ENCODE measurements around the gene EFCAB14. TPM values are rescaled to one million over a fixed set of nuclear protein-coding genes. Genes with fewer than 3 reads are reported as not detected.

Gene EFCAB14
- total RNA-seq, 1 experiment from 2014 or later: 86.8 TPM

DNA sequence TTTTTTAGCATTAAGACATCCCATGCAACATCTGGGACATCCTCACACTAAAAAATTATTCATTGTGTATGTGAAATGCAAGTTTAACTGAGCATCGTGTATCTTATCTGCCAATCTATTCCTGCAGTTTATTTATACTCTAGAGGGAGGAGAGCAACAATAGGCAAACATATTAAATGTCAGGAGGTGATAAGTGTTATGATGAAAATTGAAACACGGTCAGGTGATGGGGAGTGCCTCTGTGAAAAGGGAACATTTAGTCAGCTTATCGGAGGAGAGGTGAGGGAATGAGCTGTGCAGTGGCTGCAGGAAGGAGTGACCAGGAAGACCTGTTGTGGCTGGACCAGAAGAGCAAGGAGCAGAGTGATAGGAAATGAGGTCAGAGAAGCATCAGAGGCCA is 775 bp upstream of the EFCAB14 start:
- no peak for DNase-seq (ENCODE audit: low read depth, low spot score)
- POLR2A ChIA-PET: no interaction called here
- H3K27ac ChIP-seq (ENCODE audit: low read length): peak overlapping the region; percentile 88

DNA sequence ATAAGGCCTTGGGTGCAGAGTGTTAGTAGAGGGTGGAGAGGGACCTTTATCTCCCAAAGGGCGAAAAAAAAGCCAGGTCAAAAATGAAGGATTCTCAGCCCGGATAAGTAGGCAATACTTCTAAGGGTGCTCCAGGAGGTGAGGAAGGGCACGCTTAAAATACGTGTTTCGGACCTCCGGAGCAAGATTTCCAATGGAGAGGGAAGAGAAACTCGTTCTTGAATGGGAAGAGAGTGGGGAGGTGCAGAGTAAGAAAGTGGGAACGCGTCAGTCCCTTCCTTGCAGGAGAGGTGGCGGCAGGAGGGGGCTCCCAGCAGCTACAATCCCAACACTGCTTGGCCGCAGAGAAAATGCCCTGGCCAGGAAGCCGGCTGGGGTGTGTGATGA is 581 bp downstream of the EFCAB14 start:
- in situ Hi-C loops (cut with HindIII; ENCODE audit: low pct_unique_long_range_greater_than_20kb, low sequenced_read_pairs): no loop called here
- no TSS peak for BruUV-seq (replicated peaks)
- TF ChIP-seq POLR2AphosphoS5 (IDR thresholded peaks at IDR 0.05; ENCODE audit: low read depth, low read length): no peak
- no peak for TF ChIP-seq SIN3A (IDR thresholded peaks at IDR 0.05; ENCODE audit: borderline replicate concordance, insufficient read depth, low read depth, low read length)
- TF ChIP-seq, protein P1, sequence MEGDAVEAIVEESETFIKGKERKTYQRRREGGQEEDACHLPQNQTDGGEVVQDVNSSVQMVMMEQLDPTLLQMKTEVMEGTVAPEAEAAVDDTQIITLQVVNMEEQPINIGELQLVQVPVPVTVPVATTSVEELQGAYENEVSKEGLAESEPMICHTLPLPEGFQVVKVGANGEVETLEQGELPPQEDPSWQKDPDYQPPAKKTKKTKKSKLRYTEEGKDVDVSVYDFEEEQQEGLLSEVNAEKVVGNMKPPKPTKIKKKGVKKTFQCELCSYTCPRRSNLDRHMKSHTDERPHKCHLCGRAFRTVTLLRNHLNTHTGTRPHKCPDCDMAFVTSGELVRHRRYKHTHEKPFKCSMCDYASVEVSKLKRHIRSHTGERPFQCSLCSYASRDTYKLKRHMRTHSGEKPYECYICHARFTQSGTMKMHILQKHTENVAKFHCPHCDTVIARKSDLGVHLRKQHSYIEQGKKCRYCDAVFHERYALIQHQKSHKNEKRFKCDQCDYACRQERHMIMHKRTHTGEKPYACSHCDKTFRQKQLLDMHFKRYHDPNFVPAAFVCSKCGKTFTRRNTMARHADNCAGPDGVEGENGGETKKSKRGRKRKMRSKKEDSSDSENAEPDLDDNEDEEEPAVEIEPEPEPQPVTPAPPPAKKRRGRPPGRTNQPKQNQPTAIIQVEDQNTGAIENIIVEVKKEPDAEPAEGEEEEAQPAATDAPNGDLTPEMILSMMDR (IDR thresholded peaks at IDR 0.05): no peak
- no peak for TF ChIP-seq TCF7L2 (IDR thresholded peaks at IDR 0.05; ENCODE audit: low read depth, low read length)
- TF ChIP-seq, protein P2, sequence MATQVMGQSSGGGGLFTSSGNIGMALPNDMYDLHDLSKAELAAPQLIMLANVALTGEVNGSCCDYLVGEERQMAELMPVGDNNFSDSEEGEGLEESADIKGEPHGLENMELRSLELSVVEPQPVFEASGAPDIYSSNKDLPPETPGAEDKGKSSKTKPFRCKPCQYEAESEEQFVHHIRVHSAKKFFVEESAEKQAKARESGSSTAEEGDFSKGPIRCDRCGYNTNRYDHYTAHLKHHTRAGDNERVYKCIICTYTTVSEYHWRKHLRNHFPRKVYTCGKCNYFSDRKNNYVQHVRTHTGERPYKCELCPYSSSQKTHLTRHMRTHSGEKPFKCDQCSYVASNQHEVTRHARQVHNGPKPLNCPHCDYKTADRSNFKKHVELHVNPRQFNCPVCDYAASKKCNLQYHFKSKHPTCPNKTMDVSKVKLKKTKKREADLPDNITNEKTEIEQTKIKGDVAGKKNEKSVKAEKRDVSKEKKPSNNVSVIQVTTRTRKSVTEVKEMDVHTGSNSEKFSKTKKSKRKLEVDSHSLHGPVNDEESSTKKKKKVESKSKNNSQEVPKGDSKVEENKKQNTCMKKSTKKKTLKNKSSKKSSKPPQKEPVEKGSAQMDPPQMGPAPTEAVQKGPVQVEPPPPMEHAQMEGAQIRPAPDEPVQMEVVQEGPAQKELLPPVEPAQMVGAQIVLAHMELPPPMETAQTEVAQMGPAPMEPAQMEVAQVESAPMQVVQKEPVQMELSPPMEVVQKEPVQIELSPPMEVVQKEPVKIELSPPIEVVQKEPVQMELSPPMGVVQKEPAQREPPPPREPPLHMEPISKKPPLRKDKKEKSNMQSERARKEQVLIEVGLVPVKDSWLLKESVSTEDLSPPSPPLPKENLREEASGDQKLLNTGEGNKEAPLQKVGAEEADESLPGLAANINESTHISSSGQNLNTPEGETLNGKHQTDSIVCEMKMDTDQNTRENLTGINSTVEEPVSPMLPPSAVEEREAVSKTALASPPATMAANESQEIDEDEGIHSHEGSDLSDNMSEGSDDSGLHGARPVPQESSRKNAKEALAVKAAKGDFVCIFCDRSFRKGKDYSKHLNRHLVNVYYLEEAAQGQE (IDR thresholded peaks at IDR 0.05; ENCODE audit: insufficient read depth in 1 of 2, low read depth in 2 of 2, low read length in 1 of 2): no peak
- ATAC-seq (peak; percentile 31), DNase-seq (ENCODE audit: low read depth, low spot score) (no peak)
- peak overlapping the region; percentile 89 to 96 for H3K4me3 ChIP-seq (ENCODE audit: low read depth in 2 of 2, low read length in 2 of 2)
- intact Hi-C loops (cut with micrococcal nuclease; ENCODE audit: unreplicated experiment): no loop called here
- H3K4me1 ChIP-seq (ENCODE audit: control insufficient read depth, insufficient read depth, low read length): peaks cover 17% of the 10 kb centered on the region
- ChIA-PET POLR2A (interaction anchor here (0.6 kb wide), 1 partner anchor 58 kb away, joined by 4 read pairs; no protein-coding TSS in a partner anchor), CTCF (interaction anchor here (0.5 kb wide), 1 partner anchor 552 kb away, joined by 8 read pairs; no protein-coding TSS in a partner anchor)
- no peaks in the 10 kb centered on the region for H3K9me3 ChIP-seq (ENCODE audit: control insufficient read depth, insufficient read depth, low read depth, low read length)
- H3K36me3 ChIP-seq (ENCODE audit: control insufficient read depth, insufficient read depth, low read length): peaks cover 14% of the 10 kb centered on the region
- H3K27me3 ChIP-seq (ENCODE audit: control insufficient read depth, insufficient read depth, low read length): no peaks in the 10 kb centered on the region
- H3K27ac ChIP-seq (ENCODE audit: low read length): peak overlapping the region; percentile 88

More for the DNA sequence above, 775 bp upstream of the EFCAB14 start:
- in situ Hi-C loops (cut with HindIII; ENCODE audit: low pct_unique_long_range_greater_than_20kb, low sequenced_read_pairs): no loop called here
- Histone ChIP-seq H3K27me3 (ENCODE audit: control insufficient read depth, insufficient read depth, low read length) (no peaks in the 10 kb centered on the region), H3K4me3 (ENCODE audit: low read depth in 2 of 2, low read length in 2 of 2) (peak overlapping the region; percentile 89 to 96), H3K36me3 (ENCODE audit: control insufficient read depth, insufficient read depth, low read length) (peaks cover 4% of the 10 kb centered on the region), H3K9me3 (ENCODE audit: control insufficient read depth, insufficient read depth, low read depth, low read length) (no peaks in the 10 kb centered on the region), H3K4me1 (ENCODE audit: control insufficient read depth, insufficient read depth, low read length) (peaks cover 18% of the 10 kb centered on the region)
- TF ChIP-seq SIN3A (IDR thresholded peaks at IDR 0.05; ENCODE audit: borderline replicate concordance, insufficient read depth, low read depth, low read length) (no peak), TCF7L2 (IDR thresholded peaks at IDR 0.05; ENCODE audit: low read depth, low read length) (no peak), POLR2AphosphoS5 (IDR thresholded peaks at IDR 0.05; ENCODE audit: low read depth, low read length) (no peak)
- TF ChIP-seq, protein P1 (IDR thresholded peaks at IDR 0.05): no peak
- TF ChIP-seq, protein P2 (IDR thresholded peaks at IDR 0.05; ENCODE audit: insufficient read depth in 1 of 2, low read depth in 2 of 2, low read length in 1 of 2): no peak
- intact Hi-C loops (cut with micrococcal nuclease; ENCODE audit: unreplicated experiment): loop anchor here (10.0 kb wide), 1 partner anchor 185 kb away; a partner anchor contains a TSS
- CTCF ChIA-PET: no interaction called here
- no peak for ATAC-seq
- BruUV-seq (replicated peaks): no TSS peak

All from Panc1 (cell line).